HG02571 (cell line): ENCODE results near the gene VAV2.

ENCODE experiments used
- ATAC-seq: cut with Tn5 transposase; IDR thresholded peaks from one replicate; pipeline ENCODE4 v1.9.1; 2021; ENCODE audit warnings: mild to moderate bottlenecking, moderate library complexity; ENCODE audit not compliant: unreplicated experiment

The VAV2 gene

GRCh38 chr9:133809335-133809734 lies 182.8 kb downstream of the VAV2 start:
- no peak for ATAC-seq

GRCh38 chr9:133807818-133808217 lies 184.3 kb downstream of the VAV2 start:
- no peak for ATAC-seq

DNA sequence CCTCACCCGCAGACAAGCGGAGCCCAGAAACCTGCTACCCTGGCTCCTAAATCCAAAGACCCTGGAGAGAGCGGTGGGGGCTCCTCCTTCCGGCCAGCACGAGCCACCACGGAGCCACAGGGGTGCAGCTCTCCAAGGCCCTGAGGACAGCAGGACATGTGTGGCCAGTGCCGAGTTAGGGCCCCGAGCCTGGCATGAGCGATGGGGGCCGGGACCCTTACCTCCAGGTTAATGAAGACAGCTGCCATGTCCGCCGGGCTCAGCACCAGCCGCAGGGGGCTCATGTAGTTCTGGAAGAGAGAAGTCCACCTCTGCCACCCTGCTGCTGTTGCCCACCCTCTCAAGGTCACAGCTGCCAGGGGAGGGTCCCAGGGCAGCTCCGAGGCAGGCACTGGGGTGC lies 185.1 kb downstream of the VAV2 start:
- no peak for ATAC-seq

- no peak for ATAC-seq
Observed at GRCh38 chr9:133806623-133807010, 185.5 kb downstream of the VAV2 start.

DNA sequence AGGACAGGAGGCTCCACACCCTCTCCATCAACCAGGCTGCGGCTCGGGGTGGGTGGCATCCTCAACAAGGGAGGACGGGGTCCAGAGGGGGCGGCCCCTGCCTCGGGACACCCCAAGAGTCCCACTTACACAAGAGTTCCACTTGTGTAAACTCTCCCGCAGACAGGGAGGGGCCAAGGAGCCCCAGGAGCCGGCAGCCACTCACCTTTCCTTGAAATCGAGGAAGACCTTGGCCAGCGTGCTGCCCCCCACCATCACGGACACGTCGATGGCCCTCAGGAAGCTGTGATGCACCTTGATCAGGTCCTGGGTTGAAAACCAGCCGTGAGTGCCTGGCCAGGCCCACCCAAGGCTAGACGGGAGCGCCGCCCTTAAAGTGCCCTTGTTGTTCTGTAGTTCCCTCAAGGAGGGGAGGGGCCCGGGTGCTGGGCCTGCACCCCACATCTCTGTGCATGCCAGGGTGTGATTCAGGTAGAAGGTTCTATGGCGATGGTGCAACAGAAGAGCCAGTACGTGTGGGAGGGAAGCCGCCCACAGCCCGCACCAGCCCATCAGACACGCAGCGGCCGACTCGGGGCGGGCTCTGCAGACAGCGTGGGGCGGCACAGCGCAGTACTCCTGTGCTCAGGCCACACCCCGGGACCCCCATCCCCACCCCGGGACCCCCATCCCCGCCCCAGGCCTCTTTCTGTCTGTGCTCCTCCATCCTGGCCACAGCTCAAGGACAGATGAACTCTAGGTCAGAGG lies 186.1 kb downstream of the VAV2 start:
- ATAC-seq, result no peak

- no peak for ATAC-seq
Observed at GRCh38 chr9:133804199-133804598, 187.9 kb downstream of the VAV2 start.

GRCh38 chr9:133803745-133804144 lies 188.4 kb downstream of the VAV2 start:
- no peak for ATAC-seq

GRCh38 chr9:133803028-133803585 lies 189.0 kb downstream of the VAV2 start:
- ATAC-seq, result no peak

GRCh38 chr9:133801739-133802138 lies 190.4 kb downstream of the VAV2 start:
- no peak for ATAC-seq

DNA sequence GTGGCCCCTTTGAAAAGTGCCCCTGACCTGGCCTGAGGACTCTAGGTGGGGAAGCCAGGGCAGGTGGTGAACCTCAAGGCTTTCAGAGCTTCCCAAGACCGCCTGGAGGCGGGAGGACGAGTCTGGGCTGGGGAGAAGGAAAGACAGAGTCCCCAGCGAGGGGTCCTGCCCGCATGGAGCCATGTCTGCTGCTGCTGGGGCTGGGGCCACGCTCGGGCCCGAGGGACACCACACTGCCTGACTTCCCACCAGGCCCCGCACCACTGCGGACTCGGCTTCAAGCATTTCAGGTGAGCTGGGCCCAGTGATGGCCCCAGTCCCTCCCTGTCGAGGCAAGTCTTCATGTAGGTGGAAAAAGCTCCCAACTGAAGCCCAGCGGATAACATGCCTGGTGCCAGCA lies 191.9 kb downstream of the VAV2 start:
- ATAC-seq, result no peak

GRCh38 chr9:133799716-133800115 lies 192.4 kb downstream of the VAV2 start:
- no peak for ATAC-seq

- no peak for ATAC-seq
Observed at GRCh38 chr9:133799106-133799505, 193.0 kb downstream of the VAV2 start.

DNA sequence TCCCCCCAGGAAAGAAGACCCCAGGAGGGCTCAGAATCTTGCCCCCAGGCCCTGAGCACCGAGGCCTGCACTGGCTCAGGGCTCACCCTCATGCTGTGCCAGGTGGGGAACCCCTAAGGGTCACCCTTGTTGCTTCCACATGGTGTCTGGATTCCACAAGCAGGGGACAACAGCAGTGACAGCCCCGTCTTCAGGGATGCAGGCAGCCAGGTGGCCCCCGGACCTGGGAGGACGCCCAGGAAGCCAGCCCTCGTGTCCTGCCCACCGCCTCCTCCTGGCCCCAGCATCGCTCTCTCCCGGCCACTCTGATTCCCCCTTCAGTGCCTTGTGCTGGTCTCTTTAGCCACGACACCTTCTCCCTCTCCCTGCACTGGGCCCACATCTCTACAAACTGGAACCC lies 194.0 kb downstream of the VAV2 start:
- ATAC-seq, result no peak

DNA sequence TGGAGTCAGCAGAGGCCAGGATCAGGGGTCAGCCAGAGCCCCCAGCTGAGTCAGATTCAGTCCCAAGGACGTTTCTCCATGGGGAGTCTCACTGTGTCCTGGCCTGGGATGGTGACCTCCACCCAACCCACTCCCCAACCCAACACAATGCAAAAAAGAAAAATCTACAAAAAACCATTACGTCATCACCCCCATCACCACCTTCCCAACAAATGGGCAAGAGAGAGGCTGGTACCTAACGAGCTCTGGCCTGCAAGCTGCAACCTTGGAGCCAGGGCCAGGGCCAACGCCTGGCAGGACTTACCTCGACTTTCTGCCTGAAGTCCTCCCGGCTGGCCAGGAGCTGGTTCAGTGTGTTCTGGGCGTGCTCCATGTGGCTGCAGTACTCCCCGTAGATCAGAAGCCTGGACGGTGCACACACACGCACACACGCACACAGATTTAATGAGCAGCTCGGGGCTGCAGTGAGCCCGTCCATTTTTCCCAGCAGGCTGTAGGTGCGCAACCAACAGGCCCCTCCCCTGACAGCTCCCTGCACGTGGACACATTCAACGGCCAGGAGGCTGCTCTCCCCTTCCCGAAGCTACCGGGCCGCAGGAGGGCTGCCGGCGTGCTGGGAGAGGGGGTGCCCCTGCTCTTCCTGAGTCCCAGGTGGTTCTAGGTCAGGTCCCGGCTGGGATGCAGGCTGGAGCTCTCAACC lies 194.6 kb downstream of the VAV2 start:
- ATAC-seq, result no peak

GRCh38 chr9:133796562-133796961 lies 195.6 kb downstream of the VAV2 start:
- no peak for ATAC-seq

DNA sequence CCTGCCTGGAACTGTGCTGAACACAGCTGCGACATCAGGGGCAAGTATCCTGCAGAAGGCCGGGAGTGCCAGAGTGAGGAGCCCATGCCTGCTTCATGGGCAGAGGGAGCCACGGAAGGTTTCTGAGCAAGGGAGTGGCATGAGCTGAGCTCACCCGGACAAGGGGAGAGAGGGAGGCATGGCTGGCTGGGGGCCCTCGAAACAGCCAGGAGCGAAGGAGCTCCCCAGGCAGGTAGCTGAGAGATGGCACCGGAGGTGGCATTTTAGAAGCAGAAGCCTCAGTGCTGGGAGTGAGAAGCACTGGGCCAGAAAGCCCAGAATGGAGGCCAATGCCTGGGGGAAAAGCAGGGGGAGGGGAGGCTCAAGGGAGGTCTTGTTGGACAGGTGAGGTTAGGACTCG lies 197.1 kb downstream of the VAV2 start:
- ATAC-seq, result no peak

DNA sequence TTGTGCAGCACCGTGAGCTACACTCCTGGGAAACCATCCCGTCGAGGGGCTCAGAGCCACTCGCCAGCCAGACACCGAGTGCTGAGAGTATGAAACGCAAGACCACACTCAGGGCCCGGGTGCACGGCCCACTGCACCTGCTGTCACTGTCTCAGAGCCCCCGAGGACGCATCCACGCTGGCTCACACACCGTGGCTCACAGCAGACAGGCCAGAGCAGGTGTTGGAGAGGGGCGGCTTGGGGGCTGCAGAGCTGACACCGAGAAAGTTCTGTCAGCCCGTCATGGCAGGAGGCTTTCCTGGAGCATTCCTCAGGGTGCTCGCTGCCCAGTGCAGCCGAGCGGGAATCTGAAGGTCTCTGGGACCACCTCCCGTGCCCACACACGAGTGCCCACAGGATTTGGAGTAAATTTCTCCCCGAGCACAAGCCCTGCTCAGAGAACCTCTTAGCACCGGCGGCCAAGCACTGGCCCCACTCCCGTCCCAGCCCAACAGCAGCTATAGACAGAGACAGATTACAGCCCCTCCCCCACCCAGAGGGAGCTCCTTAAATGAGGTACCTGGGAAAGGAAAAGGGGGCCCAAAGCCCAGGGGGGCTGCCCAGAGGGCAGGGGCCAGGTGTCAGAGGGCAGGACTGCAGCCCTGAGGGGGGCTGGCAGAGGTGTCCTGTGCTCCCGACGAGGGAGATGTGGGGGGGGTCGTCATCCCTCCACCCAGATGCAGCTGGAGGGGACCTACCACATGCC lies 197.9 kb downstream of the VAV2 start:
- no peak for ATAC-seq

GRCh38 chr9:133793471-133793870 lies 198.7 kb downstream of the VAV2 start:
- no peak for ATAC-seq

DNA sequence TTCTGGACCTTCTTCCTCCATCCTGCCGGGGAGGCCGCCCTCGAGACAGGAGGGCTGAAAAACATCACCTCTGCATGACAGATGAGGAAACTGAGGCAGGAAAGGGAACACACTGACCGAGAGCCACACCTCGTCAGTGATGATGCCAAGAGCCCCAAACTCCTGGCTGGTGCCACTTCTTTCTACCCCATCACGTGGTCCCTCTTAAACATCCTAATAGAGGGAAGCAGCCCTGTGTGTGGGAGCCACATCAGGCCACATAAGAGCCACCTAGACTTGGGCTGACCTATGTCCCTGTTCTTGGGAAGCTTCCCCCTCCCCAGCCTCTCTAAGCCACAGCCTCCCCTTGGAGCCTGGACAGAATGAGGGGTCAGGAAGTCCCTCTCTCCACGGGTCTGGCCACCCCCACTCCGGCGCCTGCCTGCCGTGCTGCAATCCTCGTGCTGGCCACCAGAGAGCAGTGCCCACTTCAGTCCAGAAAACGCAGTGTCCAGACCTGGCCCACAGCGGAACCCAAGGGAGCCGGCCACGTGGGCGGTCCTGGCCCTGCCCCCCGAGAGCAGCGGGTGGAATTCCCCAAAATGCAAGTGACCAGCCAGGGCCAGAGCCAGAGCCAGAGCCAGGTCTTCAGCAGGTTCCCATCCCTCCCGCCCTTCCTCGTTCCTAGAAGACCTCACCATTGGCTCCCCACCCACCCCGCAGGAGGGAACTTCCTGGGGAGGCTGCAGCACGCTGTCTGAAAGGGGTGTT lies 199.2 kb downstream of the VAV2 start:
- no peak for ATAC-seq

- no peak for ATAC-seq
Observed at GRCh38 chr9:133791735-133792649, 200.1 kb downstream of the VAV2 start.
